ENCODE measurements around the gene TMEM150B. TPM values are rescaled to one million over a fixed set of nuclear protein-coding genes. Genes with fewer than 3 reads are reported as not detected.
A peak's percentile ranks its signal among the peaks of the same experiment; 100 is the strongest.
"Not testable (repeated sequence)": the region's sequence is repeated elsewhere in the genome, so short reads cannot be mapped to it uniquely, and the experiment has no call there.

Gene TMEM150B
- polyA plus RNA-seq, 4 donors: 0.72 to 1.6 (median 1.4) TPM

GRCh38 chr19:55339889-55340783 lies 15.0 kb upstream of the TMEM150B start:
- DNase-seq (ENCODE audit: low read depth in 4 of 4, low spot score in 3 of 4): no peak

GRCh38 chr19:55339105-55339888 lies 14.2 kb upstream of the TMEM150B start, which contains the start of gene KMT5C:
KMT5C (plus strand) TSS chr19:55339876; CDS start chr19:55341937, 2,061 bp downstream.
- peak; percentile 100 for DNase-seq (ENCODE audit: low read depth in 4 of 4, low spot score in 3 of 4)

GRCh38 chr19:55336101-55336500 lies 11.0 kb upstream of the TMEM150B start:
- DNase-seq (ENCODE audit: low read depth in 4 of 4, low spot score in 3 of 4): no peak

GRCh38 chr19:55333870-55334269 lies 8.7 kb upstream of the TMEM150B start:
- no peak for DNase-seq (ENCODE audit: low read depth in 4 of 4, low spot score in 3 of 4)

GRCh38 chr19:55329791-55330190 lies 4.7 kb upstream of the TMEM150B start:
- DNase-seq (ENCODE audit: low read depth in 4 of 4, low spot score in 3 of 4): not testable (repeated sequence)

- not testable (repeated sequence) for DNase-seq (ENCODE audit: low read depth in 4 of 4, low spot score in 3 of 4)
Measured at GRCh38 chr19:55328774-55329318, 3.7 kb upstream of the TMEM150B start.

- no peak for DNase-seq (ENCODE audit: low read depth in 4 of 4, low spot score in 3 of 4)
Measured at GRCh38 chr19:55324662-55325061, 479 bp downstream of the TMEM150B start.

- no peak for DNase-seq (ENCODE audit: low read depth in 4 of 4, low spot score in 3 of 4)
Measured at GRCh38 chr19:55322204-55322885, 2.8 kb downstream of the TMEM150B start.

- DNase-seq (ENCODE audit: low read depth in 4 of 4, low spot score in 3 of 4): no peak
Measured at GRCh38 chr19:55321466-55322137, 3.5 kb downstream of the TMEM150B start.

GRCh38 chr19:55320844-55321419 lies 4.2 kb downstream of the TMEM150B start:
- no peak for DNase-seq (ENCODE audit: low read depth in 4 of 4, low spot score in 3 of 4)

- DNase-seq (ENCODE audit: low read depth in 4 of 4, low spot score in 3 of 4): no peak
Measured at GRCh38 chr19:55319785-55320184, 5.4 kb downstream of the TMEM150B start.

- no peak for DNase-seq (ENCODE audit: low read depth in 4 of 4, low spot score in 3 of 4)
Measured at GRCh38 chr19:55316646-55317045, 8.5 kb downstream of the TMEM150B start.

GRCh38 chr19:55315956-55316525 lies 9.1 kb downstream of the TMEM150B start:
- DNase-seq (ENCODE audit: low read depth in 4 of 4, low spot score in 3 of 4): no peak

GRCh38 chr19:55314396-55314795 lies 10.7 kb downstream of the TMEM150B start:
- no peak for DNase-seq (ENCODE audit: low read depth in 4 of 4, low spot score in 3 of 4)

- DNase-seq (ENCODE audit: low read depth in 4 of 4, low spot score in 3 of 4): no peak
Measured at GRCh38 chr19:55312621-55313512, 12.3 kb downstream of the TMEM150B start.

- DNase-seq (ENCODE audit: low read depth in 4 of 4, low spot score in 3 of 4): no peak
Measured at GRCh38 chr19:55311797-55312196, 13.3 kb downstream of the TMEM150B start.

GRCh38 chr19:55311397-55311796 lies 13.7 kb downstream of the TMEM150B start:
- DNase-seq (ENCODE audit: low read depth in 4 of 4, low spot score in 3 of 4): no peak

- DNase-seq (ENCODE audit: low read depth in 4 of 4, low spot score in 3 of 4): no peak
Measured at GRCh38 chr19:55310498-55310897, 14.6 kb downstream of the TMEM150B start.

Measured in right renal pelvis (tissue), 4 donors.